ENCODE results near the gene CARS1.

Gene CARS1

DNA sequence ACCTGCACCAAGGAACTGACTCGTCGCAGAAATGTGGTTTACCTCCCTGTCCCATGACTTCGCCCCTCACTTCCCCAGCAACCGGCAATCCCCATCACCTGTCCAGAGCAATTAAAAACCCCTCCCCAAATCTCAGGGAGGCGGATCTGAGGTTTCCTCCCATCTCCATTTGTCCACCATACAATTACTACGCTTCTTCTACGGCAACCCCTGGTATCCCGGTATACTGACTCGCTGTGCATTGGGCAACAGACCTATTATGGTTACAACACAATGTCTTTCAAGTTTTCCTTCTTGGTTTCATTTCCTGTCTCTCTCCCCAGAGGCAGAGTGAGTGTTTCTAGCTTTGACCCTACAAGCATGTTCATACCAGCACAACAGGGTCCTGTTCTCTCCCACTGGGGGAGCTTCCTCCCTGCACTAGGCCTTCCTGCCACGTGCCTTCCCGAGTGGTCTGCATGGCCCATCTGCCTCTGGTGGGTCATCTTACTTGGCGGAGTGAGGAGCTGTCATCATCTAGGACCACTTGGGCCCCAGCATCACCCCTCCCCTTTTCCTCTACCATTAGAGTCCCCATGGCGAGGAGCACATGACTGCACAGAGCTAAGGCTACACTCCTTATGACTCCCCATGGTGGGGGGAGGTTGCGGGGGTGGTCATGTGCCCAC is 34.8 kb downstream of the CARS1 start:
- H3K9me3 ChIP-seq (ENCODE audit: control insufficient read depth, insufficient read depth, low read length): no peaks in the 10 kb centered on the region
- no peak overlapping the region for H3K9ac ChIP-seq (ENCODE audit: low read depth, low read length)
- H3K4me1 ChIP-seq (ENCODE audit: insufficient read depth, low read length): no peaks in the 10 kb centered on the region; the same call in 1 of the 2 replicates
- peaks cover 29% of the 10 kb centered on the region for H3K36me3 ChIP-seq (ENCODE audit: insufficient read depth, low read length)

DNA sequence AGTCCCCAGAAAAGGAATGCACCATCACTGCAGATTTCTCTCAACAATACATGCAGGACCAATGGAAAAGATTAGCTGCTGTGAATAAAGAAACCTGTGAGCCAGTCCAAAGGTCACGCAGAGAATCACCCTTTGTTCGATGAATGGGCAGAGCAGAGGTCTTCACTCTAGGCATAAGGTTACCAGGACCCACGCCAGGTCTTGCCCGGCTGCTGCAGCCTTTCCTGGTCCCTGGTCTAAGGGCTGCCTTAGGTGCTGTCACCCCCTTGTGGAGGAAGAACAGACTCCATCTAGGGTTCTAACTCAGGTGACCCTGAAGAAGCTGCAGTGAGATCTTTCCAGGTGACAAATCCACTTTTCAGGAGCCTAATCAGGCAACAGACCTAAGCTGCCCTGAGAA is 36.1 kb downstream of the CARS1 start:
- H3K9me3 ChIP-seq (ENCODE audit: control insufficient read depth, insufficient read depth, low read length): no peaks in the 10 kb centered on the region
- H3K36me3 ChIP-seq (ENCODE audit: insufficient read depth, low read length): peaks cover 34% of the 10 kb centered on the region
- no peak overlapping the region for H3K9ac ChIP-seq (ENCODE audit: low read depth, low read length)
- H3K4me1 ChIP-seq (ENCODE audit: insufficient read depth, low read length): no peaks in the 10 kb centered on the region; the same call in 1 of the 2 replicates

DNA sequence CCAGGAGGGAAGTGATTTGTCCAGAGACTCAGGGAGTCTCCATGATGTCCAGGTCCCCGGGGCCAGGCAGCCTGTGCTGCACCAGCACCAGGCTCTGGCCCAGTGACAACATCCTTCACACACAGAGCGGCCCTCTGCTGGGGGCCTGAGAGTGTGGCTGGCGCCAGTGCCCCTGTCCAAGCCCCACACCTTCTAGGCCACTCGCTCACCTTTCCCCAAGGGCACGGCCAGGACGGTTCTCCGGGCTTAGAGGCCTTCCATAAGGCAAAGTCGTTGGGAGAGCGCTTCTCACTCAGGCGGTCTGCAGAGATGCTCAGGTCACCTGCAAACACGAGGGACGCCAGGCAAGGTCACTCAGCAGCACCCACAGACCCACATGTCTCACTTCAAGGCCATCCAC is 37.2 kb downstream of the CARS1 start:
- Histone ChIP-seq H3K4me1 (ENCODE audit: insufficient read depth, low read length) (no peaks in the 10 kb centered on the region; the same call in 1 of the 2 replicates), H3K36me3 (ENCODE audit: insufficient read depth, low read length) (peaks cover 31% of the 10 kb centered on the region), H3K9me3 (ENCODE audit: control insufficient read depth, insufficient read depth, low read length) (no peaks in the 10 kb centered on the region), H3K9ac (ENCODE audit: low read depth, low read length) (no peak overlapping the region)

- Histone ChIP-seq H3K9me3 (ENCODE audit: control insufficient read depth, insufficient read depth, low read length) (no peaks in the 10 kb centered on the region), H3K36me3 (ENCODE audit: insufficient read depth, low read length) (peaks cover 39% of the 10 kb centered on the region), H3K4me1 (ENCODE audit: insufficient read depth, low read length) (no peaks in the 10 kb centered on the region; the same call in 1 of the 2 replicates), H3K9ac (ENCODE audit: low read depth, low read length) (no peak overlapping the region)
Measured at GRCh38 chr11:3018596-3018995, 38.6 kb downstream of the CARS1 start.

DNA sequence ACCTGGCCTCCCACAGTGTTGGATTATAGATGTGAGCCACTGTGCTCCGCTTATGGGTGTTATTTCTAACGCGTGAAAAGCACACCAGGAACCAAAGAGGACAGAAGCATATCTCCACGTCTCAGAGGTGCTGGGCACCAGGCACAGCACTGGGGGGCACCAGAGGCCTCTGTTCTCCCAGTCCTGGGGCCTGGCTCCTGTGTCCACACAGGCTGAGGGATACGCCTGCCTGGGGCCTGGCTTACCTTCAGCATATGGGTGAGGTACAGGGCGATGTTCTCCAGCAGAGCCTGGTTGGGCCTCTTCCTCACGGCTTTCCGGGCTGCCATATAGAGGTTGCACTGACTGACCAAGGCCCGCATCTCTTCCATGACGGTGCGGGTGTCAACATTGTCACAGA is 40.4 kb downstream of the CARS1 start:
- Histone ChIP-seq H3K4me1 (ENCODE audit: insufficient read depth, low read length) (no peaks in the 10 kb centered on the region), H3K9ac (ENCODE audit: low read depth, low read length) (no peak overlapping the region), H3K36me3 (ENCODE audit: insufficient read depth, low read length) (peaks cover 43% of the 10 kb centered on the region), H3K9me3 (ENCODE audit: control insufficient read depth, insufficient read depth, low read length) (no peaks in the 10 kb centered on the region)

DNA sequence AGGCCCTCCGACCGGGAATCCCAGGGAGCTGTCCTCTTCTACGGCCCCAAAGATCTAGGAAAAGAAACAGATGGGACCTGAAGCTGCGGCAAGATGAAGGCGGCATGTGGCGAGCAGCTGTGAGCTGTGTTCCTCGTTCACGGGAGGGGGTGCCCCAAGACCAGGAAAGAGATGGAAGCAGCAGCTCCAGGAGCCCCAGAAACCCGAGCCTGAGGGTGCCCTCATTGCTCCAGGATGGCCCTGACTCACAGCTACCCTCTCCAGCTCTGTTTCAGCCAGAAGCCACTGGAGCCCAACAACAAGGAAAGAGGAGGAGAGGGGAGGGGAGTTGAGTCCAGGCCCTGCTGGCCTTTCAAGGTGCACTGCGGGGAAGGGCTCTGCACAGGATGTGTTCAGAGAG is 41.4 kb downstream of the CARS1 start:
- Histone ChIP-seq H3K9me3 (ENCODE audit: control insufficient read depth, insufficient read depth, low read length) (no peaks in the 10 kb centered on the region), H3K9ac (ENCODE audit: low read depth, low read length) (no peak overlapping the region), H3K36me3 (ENCODE audit: insufficient read depth, low read length) (peaks cover 43% of the 10 kb centered on the region), H3K4me1 (ENCODE audit: insufficient read depth, low read length) (no peaks in the 10 kb centered on the region)

GRCh38 chr11:3014943-3015342 is 42.3 kb downstream of the CARS1 start:
- H3K4me1 ChIP-seq (ENCODE audit: insufficient read depth, low read length): no peaks in the 10 kb centered on the region
- no peak overlapping the region for H3K9ac ChIP-seq (ENCODE audit: low read depth, low read length)
- no peaks in the 10 kb centered on the region for H3K9me3 ChIP-seq (ENCODE audit: control insufficient read depth, insufficient read depth, low read length)
- H3K36me3 ChIP-seq (ENCODE audit: insufficient read depth, low read length): peaks cover 43% of the 10 kb centered on the region

DNA sequence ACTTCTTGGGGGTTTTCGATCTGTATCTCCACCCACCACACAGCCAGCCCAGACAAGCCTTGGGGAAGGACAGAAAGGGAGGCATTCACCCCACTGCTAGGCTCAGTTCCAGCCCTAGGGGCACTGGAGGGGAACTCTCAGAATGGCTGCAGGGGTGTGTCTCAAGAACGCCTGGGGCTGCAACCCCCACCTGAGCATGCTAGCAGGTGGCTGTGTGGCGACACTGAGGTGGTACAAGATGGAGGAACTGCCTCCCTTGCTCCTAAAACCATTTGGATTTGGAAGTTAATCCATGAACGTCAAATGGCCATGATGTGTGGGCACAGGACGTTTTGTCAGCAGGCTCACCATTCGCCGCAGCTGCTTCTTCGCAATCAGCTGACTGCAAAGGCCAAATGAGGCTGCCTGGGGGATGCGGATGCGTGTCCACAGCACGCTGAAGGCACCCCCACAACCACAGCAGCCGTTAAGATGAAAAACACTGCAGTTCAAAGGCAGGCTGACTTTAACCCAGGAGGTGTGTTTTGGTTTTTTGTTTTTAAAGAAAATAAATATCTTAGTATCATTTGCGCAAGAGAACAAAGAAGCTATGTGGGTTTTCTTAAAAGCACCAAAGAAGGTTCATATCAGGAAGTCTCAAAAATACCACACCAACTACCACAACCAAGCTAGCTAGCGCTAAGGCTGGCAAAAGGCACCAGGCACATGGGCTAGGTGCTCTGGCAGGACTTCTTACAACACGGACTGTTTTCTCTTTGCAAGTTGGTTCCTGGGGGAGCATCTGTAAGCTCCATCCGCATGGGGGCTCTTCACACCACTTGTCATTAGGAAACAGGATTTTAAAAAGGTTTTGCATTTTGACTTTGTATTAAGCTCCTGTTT is 42.9 kb downstream of the CARS1 start:
- no peaks in the 10 kb centered on the region for H3K9me3 ChIP-seq (ENCODE audit: control insufficient read depth, insufficient read depth, low read length)
- H3K4me1 ChIP-seq (ENCODE audit: insufficient read depth, low read length): no peaks in the 10 kb centered on the region
- peaks cover 44% of the 10 kb centered on the region for H3K36me3 ChIP-seq (ENCODE audit: insufficient read depth, low read length)
- H3K9ac ChIP-seq (ENCODE audit: low read depth, low read length): no peak overlapping the region

DNA sequence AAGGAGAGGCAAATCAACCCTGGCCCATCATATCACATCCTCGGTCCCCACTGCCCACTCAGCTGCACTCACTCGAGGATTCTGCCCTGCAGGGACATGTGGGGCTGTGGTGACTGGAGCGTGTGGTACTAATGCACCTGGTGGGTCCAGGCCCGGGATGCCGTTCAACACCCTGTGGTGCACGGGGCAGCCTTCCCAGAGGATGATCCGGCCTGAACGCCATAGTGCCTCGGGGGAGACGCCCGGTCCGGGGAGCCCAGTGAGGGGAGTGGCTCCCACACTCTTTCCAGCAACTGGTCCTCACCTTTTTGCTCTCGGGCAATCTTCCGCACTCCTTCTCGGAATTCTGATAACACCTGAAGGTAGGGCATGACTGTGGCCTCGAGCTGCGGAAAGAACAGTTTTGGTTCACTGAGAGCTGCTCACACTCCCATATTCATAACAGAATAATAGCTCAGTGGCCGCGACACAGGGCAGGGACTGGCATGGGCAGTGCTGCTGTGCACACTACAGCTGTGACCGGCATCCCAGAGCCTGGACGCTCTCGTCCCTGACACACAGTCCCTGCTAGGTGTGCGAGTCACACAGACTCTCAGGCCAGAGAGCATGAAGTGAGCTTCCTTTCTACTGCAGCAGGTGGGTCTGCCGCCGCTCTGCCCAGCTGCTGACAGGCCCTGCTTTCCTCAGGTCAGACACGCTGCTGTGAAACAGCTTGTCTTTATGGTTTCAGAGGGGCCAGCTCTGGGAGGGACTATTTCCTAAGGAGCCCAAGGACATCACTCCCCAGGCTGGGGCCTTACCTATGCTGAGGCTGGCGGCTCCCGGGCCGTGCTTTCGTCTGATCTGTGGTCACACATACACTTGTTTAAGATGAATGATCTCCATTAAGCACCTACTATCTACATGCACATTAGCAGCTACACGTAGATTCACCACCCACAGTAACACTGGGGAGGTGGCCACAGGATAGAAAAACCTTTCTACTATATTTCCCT is 45.0 kb downstream of the CARS1 start:
- peaks cover 30% of the 10 kb centered on the region for H3K36me3 ChIP-seq (ENCODE audit: insufficient read depth, low read length)
- H3K9ac ChIP-seq (ENCODE audit: low read depth, low read length): no peak overlapping the region
- H3K4me1 ChIP-seq (ENCODE audit: insufficient read depth, low read length): no peaks in the 10 kb centered on the region
- no peaks in the 10 kb centered on the region for H3K9me3 ChIP-seq (ENCODE audit: control insufficient read depth, insufficient read depth, low read length)

DNA sequence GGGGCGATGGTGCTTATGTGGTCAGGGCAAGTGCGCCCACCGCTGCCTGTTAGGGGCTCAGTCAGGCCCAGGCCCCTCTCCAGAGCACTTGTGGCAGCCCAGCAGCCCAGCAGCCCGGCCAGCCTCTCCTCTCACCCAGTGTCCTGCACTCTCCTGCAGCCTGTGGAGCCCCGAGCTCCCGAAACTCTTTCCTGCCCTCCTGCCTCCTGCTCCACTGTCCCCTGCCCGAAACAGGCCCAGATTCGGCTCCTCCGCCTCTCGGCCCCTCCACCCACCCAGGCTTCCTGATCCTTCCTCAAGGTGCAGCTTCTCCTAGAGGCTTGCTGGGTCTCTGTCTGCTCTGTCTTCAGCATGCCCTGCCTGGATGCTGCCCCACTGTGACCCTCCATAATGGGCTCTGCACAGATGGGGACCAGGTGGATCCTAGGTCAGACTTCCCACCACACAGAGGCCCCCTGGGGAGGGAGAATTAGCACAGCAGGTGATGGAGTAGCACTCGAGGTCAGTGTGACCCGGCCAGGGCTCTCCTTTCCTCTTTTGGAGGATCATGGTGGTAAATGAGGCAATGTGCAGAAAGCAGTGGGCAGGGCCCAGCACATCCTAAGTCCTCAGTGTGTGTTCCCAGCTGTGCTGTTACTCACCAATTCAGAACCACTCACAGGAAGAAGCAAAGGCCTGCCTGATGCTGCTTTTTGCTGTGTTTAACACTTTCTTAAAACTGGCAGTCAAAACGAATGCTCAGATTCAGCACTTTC is 46.5 kb downstream of the CARS1 start:
- Histone ChIP-seq H3K9me3 (ENCODE audit: control insufficient read depth, insufficient read depth, low read length) (no peaks in the 10 kb centered on the region), H3K9ac (ENCODE audit: low read depth, low read length) (no peak overlapping the region), H3K4me1 (ENCODE audit: insufficient read depth, low read length) (no peaks in the 10 kb centered on the region), H3K36me3 (ENCODE audit: insufficient read depth, low read length) (peaks cover 22% of the 10 kb centered on the region)

DNA sequence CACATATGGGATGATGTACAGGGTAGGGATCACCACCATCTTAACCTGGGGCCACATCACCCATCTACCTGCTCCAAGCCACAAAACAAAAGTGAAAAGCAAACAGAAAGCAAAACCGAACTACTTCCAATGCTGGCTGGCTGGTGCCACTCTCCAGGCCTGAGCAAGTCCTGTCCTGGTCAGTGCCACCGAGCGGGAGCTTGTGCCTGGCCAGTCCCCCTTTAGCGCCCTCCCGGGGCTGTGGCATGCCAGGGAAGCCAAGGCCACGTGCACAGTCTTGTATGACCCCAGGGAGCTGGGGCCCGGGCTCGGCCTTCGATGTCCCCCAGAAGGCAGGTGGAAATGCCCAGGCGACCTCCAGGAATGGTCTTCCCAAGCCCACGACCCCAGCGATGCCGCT is 47.2 kb downstream of the CARS1 start:
- H3K36me3 ChIP-seq (ENCODE audit: insufficient read depth, low read length): peaks cover 18% of the 10 kb centered on the region
- H3K9me3 ChIP-seq (ENCODE audit: control insufficient read depth, insufficient read depth, low read length): no peaks in the 10 kb centered on the region
- no peak overlapping the region for H3K9ac ChIP-seq (ENCODE audit: low read depth, low read length)
- H3K4me1 ChIP-seq (ENCODE audit: insufficient read depth, low read length): no peaks in the 10 kb centered on the region

GRCh38 chr11:3009481-3009880 is 47.7 kb downstream of the CARS1 start:
- no peak overlapping the region for H3K9ac ChIP-seq (ENCODE audit: low read depth, low read length)
- no peaks in the 10 kb centered on the region for H3K9me3 ChIP-seq (ENCODE audit: control insufficient read depth, insufficient read depth, low read length)
- H3K36me3 ChIP-seq (ENCODE audit: insufficient read depth, low read length): peaks cover 14% of the 10 kb centered on the region
- H3K4me1 ChIP-seq (ENCODE audit: insufficient read depth, low read length): no peaks in the 10 kb centered on the region

- H3K4me1 ChIP-seq (ENCODE audit: insufficient read depth, low read length): no peaks in the 10 kb centered on the region
- no peaks in the 10 kb centered on the region for H3K9me3 ChIP-seq (ENCODE audit: control insufficient read depth, insufficient read depth, low read length)
- peaks cover 9% of the 10 kb centered on the region for H3K36me3 ChIP-seq (ENCODE audit: insufficient read depth, low read length)
- no peak overlapping the region for H3K9ac ChIP-seq (ENCODE audit: low read depth, low read length)
Measured at GRCh38 chr11:3008746-3009336, 48.4 kb downstream of the CARS1 start.

Measured in ES-I3 (cell line).